Forelimb muscle (tissue), 1 donor: ENCODE data around the gene ANAPC7. TPM values are rescaled to one million over a fixed set of nuclear protein-coding genes. Genes with fewer than 3 reads are reported as not detected.

Experiments used
- polyA plus RNA-seq: library from polyadenylated mRNA; unstranded; fragments of 120-200 nt; gene quantifications from one replicate; pipeline ENCODE4 v1.2.1, GENCODE V29; 2013; ENCODE audit not compliant: insufficient read length

Gene ANAPC7
- polyA plus RNA-seq, 1 donor: 62.4 TPM

Other genes with a start within 250 kb of the ANAPC7 start
- gene ATP2A2, start 122.5 kb downstream of the ANAPC7 start, polyA plus RNA-seq: 635 TPM
- 120 TPM for gene ARPC3, start 46.6 kb upstream of the ANAPC7 start, polyA plus RNA-seq
- 22.3 TPM for gene GPN3, start 64.5 kb upstream of the ANAPC7 start, polyA plus RNA-seq
- gene FAM216A, start 65.1 kb upstream of the ANAPC7 start, polyA plus RNA-seq: 15.1 TPM
- gene VPS29, start 98.4 kb upstream of the ANAPC7 start, polyA plus RNA-seq: 129 TPM
- gene RAD9B, start 98.6 kb upstream of the ANAPC7 start, polyA plus RNA-seq: 4.4 TPM
- gene PPTC7, start 179.6 kb upstream of the ANAPC7 start, polyA plus RNA-seq: 10.6 TPM
- gene TCTN1, start 210.4 kb upstream of the ANAPC7 start, polyA plus RNA-seq: 19.9 TPM